Astrocyte (in vitro differentiated cells and primary cell): ENCODE data around the gene SYTL2. TPM values are rescaled to one million over a fixed set of nuclear protein-coding genes. Genes with fewer than 3 reads are reported as not detected.

Experiments used
- DNase-seq: peaks from one replicate; pipeline ENCODE4 v3.0.0-alpha.2; 2010; ENCODE audit warnings: low read depth
- FAIRE-seq: peaks from 2 replicates; lab custom pipeline; 2011; peaks lifted over from hg19 to GRCh38; lab: Jason Lieb, UNC
- H2AFZ ChIP-seq: 2 replicates; pipeline ENCODE4 v1.6.0; 2012; ENCODE audit warnings: low read depth, low read length, inconsistent platforms
- H3K27ac ChIP-seq: 2 replicates; pipeline ENCODE4 v1.5.1; 2011; ENCODE audit warnings: low read depth, low read length, inconsistent platforms
- H3K27me3 ChIP-seq: 2 replicates; pipeline ENCODE4 v1.6.0; 2011; ENCODE audit warnings: low read length, inconsistent platforms; ENCODE audit not compliant: insufficient read depth
- H3K36me3 ChIP-seq: 2 replicates; pipeline ENCODE4 v1.5.1; 2011; ENCODE audit warnings: low read length, inconsistent platforms; ENCODE audit not compliant: insufficient read depth
- H3K4me1 ChIP-seq: 2 replicates; pipeline ENCODE4 v1.5.1; 2011; ENCODE audit warnings: low read length, inconsistent platforms; ENCODE audit not compliant: insufficient read depth
- H3K4me2 ChIP-seq: 2 replicates; pipeline ENCODE4 v1.6.0; 2012; ENCODE audit warnings: low read length, inconsistent platforms
- H3K4me3 ChIP-seq: 2 replicates; pipeline ENCODE4 v1.5.1; 2011; ENCODE audit warnings: low read depth, mild to moderate bottlenecking, low read length, inconsistent platforms; ENCODE audit not compliant: insufficient read depth
- H3K79me2 ChIP-seq: 2 replicates; pipeline ENCODE4 v1.6.0; 2012; ENCODE audit warnings: mild to moderate bottlenecking, low read length, inconsistent platforms; ENCODE audit not compliant: insufficient read depth
- H3K9ac ChIP-seq: 2 replicates; pipeline ENCODE4 v1.6.0; 2012; ENCODE audit warnings: mild to moderate bottlenecking, low read length, inconsistent platforms
- H3K9me3 ChIP-seq: 2 replicates; pipeline ENCODE4 v1.5.1; 2012; ENCODE audit warnings: low read depth, mild to moderate bottlenecking, low read length, inconsistent platforms; ENCODE audit not compliant: insufficient read depth
- H4K20me1 ChIP-seq: 2 replicates; pipeline ENCODE4 v1.6.0; 2012; ENCODE audit warnings: low read length, inconsistent platforms; ENCODE audit not compliant: insufficient read depth
- H3K27ac Mint-ChIP-seq: one replicate; pipeline ENCODE4 v1.8.0; 2021; ENCODE audit warnings: mild to moderate bottlenecking, mixed read lengths; ENCODE audit not compliant: unreplicated experiment
- H3K27me3 Mint-ChIP-seq: one replicate; pipeline ENCODE4 v1.8.0; 2021; ENCODE audit warnings: low read depth, mixed read lengths; ENCODE audit not compliant: unreplicated experiment
- H3K36me3 Mint-ChIP-seq: one replicate; pipeline ENCODE4 v1.8.0; 2021; ENCODE audit warnings: low read depth, mixed read lengths; ENCODE audit not compliant: unreplicated experiment
- H3K4me1 Mint-ChIP-seq: one replicate; pipeline ENCODE4 v1.8.0; 2021; ENCODE audit warnings: low read depth, mixed read lengths; ENCODE audit not compliant: unreplicated experiment
- H3K4me3 Mint-ChIP-seq: one replicate; pipeline ENCODE4 v1.8.0; 2021; ENCODE audit warnings: mild to moderate bottlenecking, moderate library complexity, mixed read lengths; ENCODE audit not compliant: unreplicated experiment
- H3K9me3 Mint-ChIP-seq: one replicate; pipeline ENCODE4 v1.8.0; 2021; ENCODE audit warnings: mild to moderate bottlenecking, mixed read lengths; ENCODE audit not compliant: unreplicated experiment
- EZH2 ChIP-seq: IDR thresholded peaks from 2 replicates; pipeline ENCODE4 v1.6.1; 2012; ENCODE audit warnings: mild to moderate bottlenecking, low read length, inconsistent platforms; ENCODE audit not compliant: insufficient read depth
- total RNA-seq: library from RNA; stranded (reverse); gene quantifications from 2 replicates; pipeline ENCODE4 v1.2.1, GENCODE V29; 2021
- TF ChIP-seq, protein P1 (sequence below): IDR thresholded peaks from 2 replicates; pipeline ENCODE4 v1.5.1; 2011; ENCODE audit warnings: low read depth, mild to moderate bottlenecking, inconsistent platforms, low read length, moderate library complexity; ENCODE audit not compliant: insufficient read depth

SYTL2 gene
- total RNA-seq, 1 donor from 2014 or later: 36.9 TPM

GRCh38 chr11:85742873-85743275 lies 68.1 kb downstream of the SYTL2 start:
- Histone ChIP-seq H3K27ac (no peak overlapping the region), H3K9me3 (no peaks in the 10 kb centered on the region), H3K36me3 (no peaks in the 10 kb centered on the region), H3K9ac (no peak overlapping the region), H3K4me1 (peaks cover 3% of the 10 kb centered on the region), H2AFZ (no peak overlapping the region), H4K20me1 (no peaks in the 10 kb centered on the region), H3K27me3 (no peaks in the 10 kb centered on the region), H3K79me2 (no peaks in the 10 kb centered on the region), H3K4me3 (no peak overlapping the region), H3K4me2 (no peak overlapping the region)
- FAIRE-seq (no peak), DNase-seq (no peak)
- H3K9me3 Mint-ChIP-seq: no peaks in the 10 kb centered on the region
- no peak overlapping the region for H3K27ac Mint-ChIP-seq
- no peak overlapping the region for H3K4me3 Mint-ChIP-seq
- no peaks in the 10 kb centered on the region for H3K4me1 Mint-ChIP-seq
- no peak for TF ChIP-seq EZH2
- TF ChIP-seq, protein P1, sequence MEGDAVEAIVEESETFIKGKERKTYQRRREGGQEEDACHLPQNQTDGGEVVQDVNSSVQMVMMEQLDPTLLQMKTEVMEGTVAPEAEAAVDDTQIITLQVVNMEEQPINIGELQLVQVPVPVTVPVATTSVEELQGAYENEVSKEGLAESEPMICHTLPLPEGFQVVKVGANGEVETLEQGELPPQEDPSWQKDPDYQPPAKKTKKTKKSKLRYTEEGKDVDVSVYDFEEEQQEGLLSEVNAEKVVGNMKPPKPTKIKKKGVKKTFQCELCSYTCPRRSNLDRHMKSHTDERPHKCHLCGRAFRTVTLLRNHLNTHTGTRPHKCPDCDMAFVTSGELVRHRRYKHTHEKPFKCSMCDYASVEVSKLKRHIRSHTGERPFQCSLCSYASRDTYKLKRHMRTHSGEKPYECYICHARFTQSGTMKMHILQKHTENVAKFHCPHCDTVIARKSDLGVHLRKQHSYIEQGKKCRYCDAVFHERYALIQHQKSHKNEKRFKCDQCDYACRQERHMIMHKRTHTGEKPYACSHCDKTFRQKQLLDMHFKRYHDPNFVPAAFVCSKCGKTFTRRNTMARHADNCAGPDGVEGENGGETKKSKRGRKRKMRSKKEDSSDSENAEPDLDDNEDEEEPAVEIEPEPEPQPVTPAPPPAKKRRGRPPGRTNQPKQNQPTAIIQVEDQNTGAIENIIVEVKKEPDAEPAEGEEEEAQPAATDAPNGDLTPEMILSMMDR: no peak
- peaks cover 5% of the 10 kb centered on the region for H3K36me3 Mint-ChIP-seq
- peaks cover 3% of the 10 kb centered on the region for H3K27me3 Mint-ChIP-seq

- DNase-seq: no peak
- no peak overlapping the region for H3K27ac Mint-ChIP-seq
- Histone ChIP-seq H3K79me2 (no peaks in the 10 kb centered on the region), H3K9me3 (no peaks in the 10 kb centered on the region), H3K36me3 (no peaks in the 10 kb centered on the region), H3K4me1 (peaks cover 3% of the 10 kb centered on the region), H2AFZ (no peak overlapping the region), H3K4me3 (no peak overlapping the region), H3K27ac (no peak overlapping the region), H3K4me2 (no peak overlapping the region), H4K20me1 (no peaks in the 10 kb centered on the region), H3K9ac (no peak overlapping the region), H3K27me3 (no peaks in the 10 kb centered on the region)
- H3K27me3 Mint-ChIP-seq: peaks cover 3% of the 10 kb centered on the region
- H3K4me3 Mint-ChIP-seq: no peak overlapping the region
- TF ChIP-seq EZH2: no peak
- TF ChIP-seq, protein P1: no peak
- H3K9me3 Mint-ChIP-seq: no peaks in the 10 kb centered on the region
- no peaks in the 10 kb centered on the region for H3K4me1 Mint-ChIP-seq
- no peak for FAIRE-seq
- peaks cover 7% of the 10 kb centered on the region for H3K36me3 Mint-ChIP-seq
Measured at GRCh38 chr11:85742348-85742747, 68.6 kb downstream of the SYTL2 start.

DNA sequence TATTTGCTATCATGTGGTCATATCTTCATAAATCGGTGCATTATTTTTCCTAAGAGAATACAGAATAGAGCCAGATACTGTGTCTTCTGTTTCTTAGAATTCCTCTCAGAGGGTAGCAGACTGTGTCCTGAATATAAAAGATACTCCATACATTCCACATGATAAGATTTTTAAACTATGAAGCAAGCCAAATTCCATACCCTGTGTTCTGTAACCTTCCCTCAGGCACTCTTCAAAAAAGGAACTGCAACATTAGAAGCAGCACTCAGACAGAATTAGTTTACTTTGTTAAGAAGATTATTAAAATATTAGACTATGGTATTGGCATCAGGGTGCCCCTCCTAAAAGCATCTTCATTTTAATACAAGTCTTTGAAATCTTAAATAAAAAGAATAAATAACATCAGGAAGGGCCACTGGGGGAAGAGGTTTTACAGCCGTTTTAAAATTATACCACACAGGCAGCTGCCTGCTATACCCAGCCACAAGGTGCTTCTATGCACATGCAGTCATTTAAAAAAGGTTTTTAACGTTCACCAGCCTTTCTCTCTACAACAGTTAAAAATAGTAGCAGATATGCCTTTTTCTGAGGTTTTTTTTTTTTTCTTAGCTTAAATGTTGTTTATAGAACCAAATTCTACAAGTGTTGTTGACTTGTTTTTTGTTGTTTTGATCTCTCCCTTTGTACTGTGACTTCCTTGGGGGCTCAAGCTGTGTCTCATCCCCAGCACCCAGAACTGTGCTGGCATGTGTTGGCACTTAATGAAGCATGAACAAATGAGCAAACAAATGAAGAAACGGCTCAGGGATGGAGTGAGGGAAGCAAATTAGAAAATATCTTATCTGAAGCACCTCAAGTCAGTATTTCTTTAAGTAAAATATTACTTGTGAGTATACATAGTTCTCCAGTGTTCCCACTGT lies 70.2 kb downstream of the SYTL2 start:
- H3K4me2 ChIP-seq: no peak overlapping the region
- Mint-ChIP-seq H3K9me3 (no peaks in the 10 kb centered on the region), H3K27ac (no peak overlapping the region)

More for the DNA sequence above, 70.2 kb downstream of the SYTL2 start:
- Mint-ChIP-seq H3K4me3 (no peak overlapping the region), H3K4me1 (no peaks in the 10 kb centered on the region), H3K36me3 (peaks cover 4% of the 10 kb centered on the region), H3K27me3 (no peaks in the 10 kb centered on the region)
- no peaks in the 10 kb centered on the region for H3K36me3 ChIP-seq
- H4K20me1 ChIP-seq: no peaks in the 10 kb centered on the region
- DNase-seq (no peak), FAIRE-seq (no peak)
- no peaks in the 10 kb centered on the region for H3K9me3 ChIP-seq
- H2AFZ ChIP-seq: no peak overlapping the region
- TF ChIP-seq, protein P1: no peak
- no peak for TF ChIP-seq EZH2
- H3K4me3 ChIP-seq: no peak overlapping the region
- no peaks in the 10 kb centered on the region for H3K79me2 ChIP-seq
- H3K9ac ChIP-seq: no peak overlapping the region
- no peaks in the 10 kb centered on the region for H3K27me3 ChIP-seq
- peaks cover 3% of the 10 kb centered on the region for H3K4me1 ChIP-seq
- no peak overlapping the region for H3K27ac ChIP-seq
